A549 (cell line): Measurements from ENCODE around the gene WNT11.

Experiments
- BHLHE40 ChIP-seq: IDR thresholded peaks from 2 replicates; pipeline ENCODE4 v1.6.1; 2012; ENCODE audit warnings: low read depth, low read length, inconsistent platforms
- CHD4 ChIP-seq: fragments of 200-600 bp; sonication (generic); IDR thresholded peaks from 2 replicates; pipeline ENCODE4 v1.6.1; 2016; ENCODE audit warnings: antibody characterized with exemption, mild to moderate bottlenecking, borderline replicate concordance
- EHMT2 ChIP-seq: fragments of 200-600 bp; sonication (generic); IDR thresholded peaks from 2 replicates; pipeline ENCODE4 v1.6.1; 2016; ENCODE audit warnings: antibody characterized with exemption, low read depth, mild to moderate bottlenecking, moderate library complexity
- NFE2L2 ChIP-seq: fragments of 150-350 bp; conservative IDR thresholded peaks from 2 replicates; pipeline ENCODE4 v1.6.1; 2014; ENCODE audit warnings: low read length
- POLR2AphosphoS2 ChIP-seq: conservative IDR thresholded peaks from 2 replicates; pipeline ENCODE4 v1.6.1; 2012; ENCODE audit warnings: low read length, improper control_type of control experiment, inconsistent platforms
- RAD21 ChIP-seq, 2 experiments: fragments of >200 bp in 1 of 2; sonication (Bioruptor Twin) in 1 of 2; formaldehyde crosslinking in 1 of 2; IDR thresholded peaks in 1 of 2; conservative IDR thresholded peaks in 1 of 2; 2 replicates in 1 of 2; 3 replicates in 1 of 2; pipeline ENCODE4 v1.6.1; 2012 to 2018; ENCODE audit warnings: inconsistent platforms in 1 of 2
- TF ChIP-seq, protein P1 (sequence below): fragments of >200 bp; sonication (Bioruptor Twin); formaldehyde crosslinking; IDR thresholded peaks from 3 replicates; pipeline ENCODE4 v1.5.1; 2016
- TF ChIP-seq, protein P2 (sequence below): fragments of 200-600 bp; sonication (generic); IDR thresholded peaks from 2 replicates; pipeline ENCODE4 v1.6.1; 2016; ENCODE audit warnings: antibody characterized with exemption, mild to moderate bottlenecking, moderate library complexity

DNA sequence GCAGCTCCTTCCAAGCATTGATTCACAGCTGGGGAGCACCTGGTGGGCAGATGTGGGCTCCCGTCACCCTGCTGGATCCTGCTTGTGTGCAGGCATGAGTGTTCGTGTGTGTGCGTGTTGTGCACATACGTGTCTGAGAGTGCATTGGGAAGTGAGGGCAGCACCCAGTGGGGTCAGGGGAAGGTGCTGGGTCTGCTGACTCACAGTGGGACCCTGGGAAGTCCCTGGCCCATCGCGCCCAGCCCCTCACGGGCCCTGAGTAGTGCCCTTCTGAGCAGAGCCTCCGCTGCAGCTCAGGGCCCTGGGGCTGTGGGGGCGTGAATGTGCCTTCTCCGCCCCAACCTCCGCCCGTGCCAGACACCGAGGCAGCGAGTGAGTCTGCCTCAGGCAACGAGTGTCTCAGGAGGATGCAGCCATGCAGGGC lies 36.8 kb downstream of the WNT11 start:
- no peak for TF ChIP-seq BHLHE40
- no peak for TF ChIP-seq NFE2L2
- TF ChIP-seq, protein P1, sequence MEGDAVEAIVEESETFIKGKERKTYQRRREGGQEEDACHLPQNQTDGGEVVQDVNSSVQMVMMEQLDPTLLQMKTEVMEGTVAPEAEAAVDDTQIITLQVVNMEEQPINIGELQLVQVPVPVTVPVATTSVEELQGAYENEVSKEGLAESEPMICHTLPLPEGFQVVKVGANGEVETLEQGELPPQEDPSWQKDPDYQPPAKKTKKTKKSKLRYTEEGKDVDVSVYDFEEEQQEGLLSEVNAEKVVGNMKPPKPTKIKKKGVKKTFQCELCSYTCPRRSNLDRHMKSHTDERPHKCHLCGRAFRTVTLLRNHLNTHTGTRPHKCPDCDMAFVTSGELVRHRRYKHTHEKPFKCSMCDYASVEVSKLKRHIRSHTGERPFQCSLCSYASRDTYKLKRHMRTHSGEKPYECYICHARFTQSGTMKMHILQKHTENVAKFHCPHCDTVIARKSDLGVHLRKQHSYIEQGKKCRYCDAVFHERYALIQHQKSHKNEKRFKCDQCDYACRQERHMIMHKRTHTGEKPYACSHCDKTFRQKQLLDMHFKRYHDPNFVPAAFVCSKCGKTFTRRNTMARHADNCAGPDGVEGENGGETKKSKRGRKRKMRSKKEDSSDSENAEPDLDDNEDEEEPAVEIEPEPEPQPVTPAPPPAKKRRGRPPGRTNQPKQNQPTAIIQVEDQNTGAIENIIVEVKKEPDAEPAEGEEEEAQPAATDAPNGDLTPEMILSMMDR: no peak
- TF ChIP-seq, protein P2, sequence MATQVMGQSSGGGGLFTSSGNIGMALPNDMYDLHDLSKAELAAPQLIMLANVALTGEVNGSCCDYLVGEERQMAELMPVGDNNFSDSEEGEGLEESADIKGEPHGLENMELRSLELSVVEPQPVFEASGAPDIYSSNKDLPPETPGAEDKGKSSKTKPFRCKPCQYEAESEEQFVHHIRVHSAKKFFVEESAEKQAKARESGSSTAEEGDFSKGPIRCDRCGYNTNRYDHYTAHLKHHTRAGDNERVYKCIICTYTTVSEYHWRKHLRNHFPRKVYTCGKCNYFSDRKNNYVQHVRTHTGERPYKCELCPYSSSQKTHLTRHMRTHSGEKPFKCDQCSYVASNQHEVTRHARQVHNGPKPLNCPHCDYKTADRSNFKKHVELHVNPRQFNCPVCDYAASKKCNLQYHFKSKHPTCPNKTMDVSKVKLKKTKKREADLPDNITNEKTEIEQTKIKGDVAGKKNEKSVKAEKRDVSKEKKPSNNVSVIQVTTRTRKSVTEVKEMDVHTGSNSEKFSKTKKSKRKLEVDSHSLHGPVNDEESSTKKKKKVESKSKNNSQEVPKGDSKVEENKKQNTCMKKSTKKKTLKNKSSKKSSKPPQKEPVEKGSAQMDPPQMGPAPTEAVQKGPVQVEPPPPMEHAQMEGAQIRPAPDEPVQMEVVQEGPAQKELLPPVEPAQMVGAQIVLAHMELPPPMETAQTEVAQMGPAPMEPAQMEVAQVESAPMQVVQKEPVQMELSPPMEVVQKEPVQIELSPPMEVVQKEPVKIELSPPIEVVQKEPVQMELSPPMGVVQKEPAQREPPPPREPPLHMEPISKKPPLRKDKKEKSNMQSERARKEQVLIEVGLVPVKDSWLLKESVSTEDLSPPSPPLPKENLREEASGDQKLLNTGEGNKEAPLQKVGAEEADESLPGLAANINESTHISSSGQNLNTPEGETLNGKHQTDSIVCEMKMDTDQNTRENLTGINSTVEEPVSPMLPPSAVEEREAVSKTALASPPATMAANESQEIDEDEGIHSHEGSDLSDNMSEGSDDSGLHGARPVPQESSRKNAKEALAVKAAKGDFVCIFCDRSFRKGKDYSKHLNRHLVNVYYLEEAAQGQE: no peak
- no peak for TF ChIP-seq RAD21 (conservative IDR thresholded peaks at IDR 0.05 in 1 of 2, IDR thresholded peaks at IDR 0.05 in 1 of 2)
- TF ChIP-seq EHMT2: no peak
- no peak for TF ChIP-seq POLR2AphosphoS2
- no peak for TF ChIP-seq CHD4
